Measurements from ENCODE around the gene ESRRB. TPM values are rescaled to one million over a fixed set of nuclear protein-coding genes. Genes with fewer than 3 reads are reported as not detected.

ESRRB gene
- total RNA-seq, 2 experiments from 2014 or later, result not detected

GRCh38 chr14:76394569-76394968 is 18.6 kb downstream of the ESRRB start:
- ChIA-PET CTCF (no interaction called here), POLR2A (no interaction called here)

- CTCF ChIA-PET, result no interaction called here
- POLR2A ChIA-PET, result no interaction called here
Measured at GRCh38 chr14:76395161-76395560, 19.2 kb downstream of the ESRRB start.

GRCh38 chr14:76396714-76397187 is 20.8 kb downstream of the ESRRB start:
- ChIA-PET CTCF (no interaction called here), POLR2A (no interaction called here)

GRCh38 chr14:76405627-76406026 is 29.7 kb downstream of the ESRRB start:
- ChIA-PET CTCF (no interaction called here), POLR2A (no interaction called here)

GRCh38 chr14:76407449-76408150 is 31.7 kb downstream of the ESRRB start:
- CTCF ChIA-PET, result no interaction called here
- POLR2A ChIA-PET, result no interaction called here

GRCh38 chr14:76408877-76409276 is 32.9 kb downstream of the ESRRB start:
- ChIA-PET CTCF (no interaction called here), POLR2A (no interaction called here)

- ChIA-PET CTCF (no interaction called here), POLR2A (no interaction called here)
Measured at GRCh38 chr14:76412501-76412900, 36.6 kb downstream of the ESRRB start.

- POLR2A ChIA-PET, result no interaction called here
Measured at GRCh38 chr14:76413106-76413961, 37.4 kb downstream of the ESRRB start.

GRCh38 chr14:76413962-76414600 is 38.1 kb downstream of the ESRRB start:
- CTCF ChIA-PET, result no interaction called here
- POLR2A ChIA-PET, result no interaction called here

More at GRCh38 chr14:76413106-76413961, 37.4 kb downstream of the ESRRB start:
- CTCF ChIA-PET, result no interaction called here

GRCh38 chr14:76419399-76419798 is 43.5 kb downstream of the ESRRB start:
- CTCF ChIA-PET, result no interaction called here
- POLR2A ChIA-PET, result no interaction called here

GRCh38 chr14:76420827-76421226 is 44.9 kb downstream of the ESRRB start:
- CTCF ChIA-PET, result no interaction called here

GRCh38 chr14:76421662-76422061 is 45.7 kb downstream of the ESRRB start:
- POLR2A ChIA-PET, result no interaction called here
- CTCF ChIA-PET, result no interaction called here

More at GRCh38 chr14:76420827-76421226, 44.9 kb downstream of the ESRRB start:
- POLR2A ChIA-PET, result no interaction called here

- POLR2A ChIA-PET, result no interaction called here
- CTCF ChIA-PET, result no interaction called here
Measured at GRCh38 chr14:76422662-76423061, 46.7 kb downstream of the ESRRB start.

GRCh38 chr14:76423534-76423933 is 47.6 kb downstream of the ESRRB start:
- ChIA-PET CTCF (no interaction called here), POLR2A (no interaction called here)

- CTCF ChIA-PET, result no interaction called here
- POLR2A ChIA-PET, result no interaction called here
Measured at GRCh38 chr14:76424359-76424758, 48.4 kb downstream of the ESRRB start.

- ChIA-PET POLR2A (no interaction called here), CTCF (no interaction called here)
Measured at GRCh38 chr14:76426161-76426696, 50.3 kb downstream of the ESRRB start.

- CTCF ChIA-PET, result no interaction called here
- POLR2A ChIA-PET, result no interaction called here
Measured at GRCh38 chr14:76428611-76429010, 52.7 kb downstream of the ESRRB start.

- POLR2A ChIA-PET, result no interaction called here
- CTCF ChIA-PET, result no interaction called here
Measured at GRCh38 chr14:76430017-76430416, 54.1 kb downstream of the ESRRB start.

- CTCF ChIA-PET, result no interaction called here
- POLR2A ChIA-PET, result no interaction called here
Measured at GRCh38 chr14:76430475-76430980, 54.6 kb downstream of the ESRRB start.

- CTCF ChIA-PET, result no interaction called here
- POLR2A ChIA-PET, result no interaction called here
Measured at GRCh38 chr14:76431538-76431937, 55.6 kb downstream of the ESRRB start.
